Fibroblast of mammary gland (primary cell): Measurements from ENCODE around the gene PDIA2.

Experiments used
- DNase-seq: peaks from one replicate; pipeline ENCODE4 v3.0.0-alpha.2; 2010; ENCODE audit warnings: low read depth
- H3K4me3 ChIP-seq: 2 replicates; pipeline ENCODE4 v1.5.1; 2011; ENCODE audit warnings: low read depth, mild to moderate bottlenecking, low read length, moderate library complexity; ENCODE audit not compliant: control insufficient read depth
- TF ChIP-seq, protein P1 (sequence below): conservative IDR thresholded peaks from 2 replicates; pipeline ENCODE4 v1.5.1; 2011; ENCODE audit warnings: low read depth, low read length, inconsistent platforms; ENCODE audit not compliant: control insufficient read depth, insufficient read depth

Gene PDIA2

DNA sequence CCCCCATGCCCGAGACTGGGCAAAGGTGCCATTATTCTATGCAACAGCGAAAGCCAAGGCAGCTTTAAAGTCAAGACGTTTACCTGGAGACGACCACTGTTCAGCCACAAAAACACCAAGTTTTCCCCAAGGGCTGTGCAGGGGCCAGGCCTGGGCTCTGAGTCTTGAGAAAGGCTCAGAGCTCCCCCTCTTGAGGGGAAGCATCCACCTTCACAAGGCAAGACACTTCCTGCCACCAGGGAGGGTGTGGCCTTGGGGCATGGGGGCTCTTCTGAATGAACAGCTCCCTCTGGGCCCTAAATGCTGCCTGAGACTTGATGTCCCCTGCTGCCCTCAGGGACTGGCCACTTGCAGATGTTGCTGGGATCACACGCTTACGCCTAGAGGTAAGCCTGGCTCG lies 26.5 kb downstream of the PDIA2 start:
- TF ChIP-seq, protein P1, sequence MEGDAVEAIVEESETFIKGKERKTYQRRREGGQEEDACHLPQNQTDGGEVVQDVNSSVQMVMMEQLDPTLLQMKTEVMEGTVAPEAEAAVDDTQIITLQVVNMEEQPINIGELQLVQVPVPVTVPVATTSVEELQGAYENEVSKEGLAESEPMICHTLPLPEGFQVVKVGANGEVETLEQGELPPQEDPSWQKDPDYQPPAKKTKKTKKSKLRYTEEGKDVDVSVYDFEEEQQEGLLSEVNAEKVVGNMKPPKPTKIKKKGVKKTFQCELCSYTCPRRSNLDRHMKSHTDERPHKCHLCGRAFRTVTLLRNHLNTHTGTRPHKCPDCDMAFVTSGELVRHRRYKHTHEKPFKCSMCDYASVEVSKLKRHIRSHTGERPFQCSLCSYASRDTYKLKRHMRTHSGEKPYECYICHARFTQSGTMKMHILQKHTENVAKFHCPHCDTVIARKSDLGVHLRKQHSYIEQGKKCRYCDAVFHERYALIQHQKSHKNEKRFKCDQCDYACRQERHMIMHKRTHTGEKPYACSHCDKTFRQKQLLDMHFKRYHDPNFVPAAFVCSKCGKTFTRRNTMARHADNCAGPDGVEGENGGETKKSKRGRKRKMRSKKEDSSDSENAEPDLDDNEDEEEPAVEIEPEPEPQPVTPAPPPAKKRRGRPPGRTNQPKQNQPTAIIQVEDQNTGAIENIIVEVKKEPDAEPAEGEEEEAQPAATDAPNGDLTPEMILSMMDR = no peak
- no peak overlapping the region for H3K4me3 ChIP-seq
- no peak for DNase-seq

DNA sequence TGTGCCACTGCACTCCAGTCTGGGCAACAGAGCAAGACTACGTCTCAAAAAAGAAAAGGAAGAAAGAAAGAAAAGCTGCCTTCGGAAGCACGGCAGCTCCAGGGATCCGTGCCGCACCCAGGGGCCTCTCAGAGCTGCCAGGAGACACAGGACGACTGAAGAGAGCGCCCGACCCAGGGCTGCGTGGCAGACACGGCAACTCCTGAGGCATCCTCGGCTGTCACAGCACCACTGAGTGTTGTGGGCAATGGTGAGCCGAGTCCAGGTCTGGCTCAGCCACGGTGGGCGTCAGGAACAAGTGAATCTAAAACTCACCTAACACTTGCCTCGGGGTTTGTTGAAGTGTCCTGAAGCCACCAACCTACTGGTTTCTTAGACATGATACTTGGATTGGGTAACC lies 28.8 kb downstream of the PDIA2 start:
- no peak for DNase-seq
- TF ChIP-seq, protein P1 = no peak
- H3K4me3 ChIP-seq = no peak overlapping the region

DNA sequence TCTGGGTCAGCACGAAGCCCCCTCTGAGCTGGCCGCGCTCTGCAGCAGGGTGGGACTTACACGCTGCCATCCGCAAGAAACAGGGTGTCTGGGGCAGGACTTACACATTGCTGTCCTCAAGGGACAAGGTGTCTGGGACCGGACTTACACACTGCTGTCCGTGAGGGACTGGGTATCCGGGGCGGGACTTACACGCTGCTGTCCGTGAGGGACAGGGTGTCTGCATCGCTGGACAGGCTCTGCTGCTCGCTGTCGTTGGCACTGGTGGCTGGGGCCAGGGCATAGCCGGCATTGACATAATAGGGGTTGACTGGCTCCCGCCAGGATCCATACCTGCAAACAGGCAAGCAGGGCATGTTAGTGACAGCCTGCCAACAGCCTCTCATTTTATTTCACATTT lies 31.4 kb downstream of the PDIA2 start:
- TF ChIP-seq, protein P1 = no peak
- no peak for DNase-seq
- H3K4me3 ChIP-seq = no peak overlapping the region

DNA sequence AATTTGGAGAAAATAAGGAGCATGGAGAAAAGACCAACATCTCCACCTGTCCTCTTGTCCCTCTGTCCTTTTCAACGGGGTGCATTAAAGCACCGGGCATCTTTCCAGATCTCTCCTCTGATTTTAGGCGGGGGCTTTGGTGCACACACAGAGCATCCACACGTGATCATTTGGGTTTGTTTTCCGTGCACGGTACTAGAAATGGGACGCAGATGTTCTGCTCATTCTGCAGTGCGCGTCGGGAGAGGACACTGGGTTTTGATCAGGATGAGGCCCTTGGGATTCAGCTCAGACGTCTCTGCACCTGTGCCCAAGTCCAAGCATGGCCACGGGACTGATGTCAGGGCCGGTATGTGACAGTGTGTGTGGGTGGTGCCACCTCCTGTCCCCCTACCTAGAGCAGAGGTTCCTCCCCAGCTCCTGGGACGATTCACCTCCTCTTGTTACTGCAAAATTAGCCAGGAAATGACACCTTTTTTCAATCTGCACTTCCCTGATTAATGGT lies 31.9 kb downstream of the PDIA2 start:
- TF ChIP-seq, protein P1 = no peak
- DNase-seq = no peak
- H3K4me3 ChIP-seq = no peak overlapping the region

DNA sequence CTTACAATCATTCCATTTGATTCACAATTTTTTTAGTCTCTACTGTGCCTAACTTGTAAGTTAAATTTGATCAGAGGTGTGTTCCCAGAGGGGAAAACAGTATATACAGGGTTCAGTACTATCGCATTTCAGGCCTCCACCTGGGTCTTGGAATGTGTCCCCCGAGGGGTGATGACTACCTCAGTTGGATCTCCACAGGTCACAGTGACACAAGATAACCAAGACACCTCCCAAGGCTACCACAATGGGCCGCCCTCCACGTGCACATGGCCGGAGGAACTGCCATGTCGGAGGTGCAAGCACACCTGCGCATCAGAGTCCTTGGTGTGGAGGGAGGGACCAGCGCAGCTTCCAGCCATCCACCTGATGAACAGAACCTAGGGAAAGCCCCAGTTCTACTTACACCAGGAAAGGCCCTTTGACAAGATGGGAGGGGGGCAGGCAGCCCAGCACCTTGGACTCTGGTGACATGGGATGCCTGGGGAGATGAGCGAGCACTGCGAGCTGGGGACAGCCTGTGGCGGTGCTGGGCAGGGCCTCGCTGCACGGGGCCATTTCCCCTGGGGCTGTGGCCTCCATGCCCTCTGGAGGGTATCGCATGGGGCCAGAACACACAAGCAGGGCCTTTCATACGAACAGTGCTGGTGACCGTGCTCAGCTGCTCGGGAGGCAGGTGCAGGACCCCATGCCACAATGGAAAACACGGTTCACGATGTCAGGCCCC lies 33.9 kb downstream of the PDIA2 start:
- no peak for DNase-seq
- TF ChIP-seq, protein P1 = no peak
- no peak overlapping the region for H3K4me3 ChIP-seq

DNA sequence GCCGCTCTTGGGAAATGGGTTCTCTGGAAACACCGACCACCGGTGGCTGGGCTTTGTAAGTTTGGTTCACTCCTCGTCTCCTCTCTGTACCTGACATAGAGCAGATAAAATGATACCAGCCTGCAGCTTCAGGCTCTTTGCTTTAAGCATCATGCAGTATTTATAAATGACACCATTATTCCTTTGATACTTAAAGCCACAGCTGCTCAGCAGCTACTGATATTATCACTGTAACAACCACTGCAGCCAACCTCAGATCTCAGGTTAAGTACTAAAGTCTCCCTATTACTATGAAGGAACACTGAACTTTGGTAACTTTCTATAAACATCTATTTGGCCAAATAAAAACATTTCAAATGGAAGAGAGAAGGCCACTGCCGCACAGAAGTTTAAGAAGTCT lies 34.6 kb downstream of the PDIA2 start:
- H3K4me3 ChIP-seq = no peak overlapping the region
- TF ChIP-seq, protein P1 = no peak

More for the DNA sequence above, 34.6 kb downstream of the PDIA2 start:
- DNase-seq = no peak
